Mesenchymal stem cell (in vitro differentiated cells and primary cell): Measurements from ENCODE around the gene LPAR2.

Experiments
- DNase-seq: peaks from one replicate; pipeline ENCODE4 v3.0.0-alpha.2; 2013
- H2AFZ ChIP-seq: one replicate; pipeline ENCODE4 v1.6.1; 2013; ENCODE audit warnings: low read depth, mild to moderate bottlenecking, control low read depth, inconsistent platforms, low read length, moderate library complexity
- H2AK5ac ChIP-seq: 2 replicates; pipeline ENCODE4 v1.6.1; 2013; ENCODE audit warnings: low read length, moderate library complexity, mild to moderate bottlenecking, inconsistent platforms; ENCODE audit not compliant: severe bottlenecking
- H2BK120ac ChIP-seq: one replicate; pipeline ENCODE4 v1.6.1; 2013; ENCODE audit warnings: low read depth, mild to moderate bottlenecking, inconsistent platforms, low read length, moderate library complexity
- H2BK12ac ChIP-seq, 2 experiments: one replicate each; pipeline ENCODE4 v1.6.1; 2013; ENCODE audit warnings: inconsistent platforms in 2 of 2, low read length in 2 of 2, mild to moderate bottlenecking in 2 of 2, moderate library complexity in 2 of 2, control low read depth in 1 of 2
- H2BK15ac ChIP-seq: one replicate; pipeline ENCODE4 v1.6.1; 2013; ENCODE audit warnings: mild to moderate bottlenecking, low read depth, inconsistent platforms; ENCODE audit not compliant: poor library complexity, severe bottlenecking
- H2BK5ac ChIP-seq: 2 replicates; pipeline ENCODE4 v1.6.1; 2013; ENCODE audit warnings: low read depth, mild to moderate bottlenecking, low read length, control low read depth, inconsistent platforms; ENCODE audit not compliant: poor library complexity, severe bottlenecking
- H3K14ac ChIP-seq, 2 experiments: one replicate each; pipeline ENCODE4 v1.6.1; 2013; ENCODE audit warnings: inconsistent platforms in 2 of 2, low read length in 2 of 2, control low read depth in 1 of 2, mild to moderate bottlenecking in 1 of 2, moderate library complexity in 1 of 2
- H3K18ac ChIP-seq, 2 experiments: one replicate each; pipeline ENCODE4 v1.6.1; 2013; ENCODE audit warnings: inconsistent platforms in 2 of 2, low read length in 2 of 2, control low read depth in 1 of 2, low read depth in 1 of 2, mild to moderate bottlenecking in 1 of 2
- H3K23ac ChIP-seq, 2 experiments: one replicate each; pipeline ENCODE4 v1.6.1; 2013; ENCODE audit warnings: inconsistent platforms in 2 of 2, low read length in 2 of 2, mild to moderate bottlenecking in 2 of 2, moderate library complexity in 2 of 2, control low read depth in 1 of 2
- H3K27ac ChIP-seq: 2 replicates; pipeline ENCODE4 v1.5.1; 2013; ENCODE audit warnings: mild to moderate bottlenecking, moderate library complexity, low read length, control low read depth, inconsistent platforms; ENCODE audit not compliant: poor library complexity, severe bottlenecking
- H3K27me3 ChIP-seq, 2 experiments: 2 replicates each; pipeline versions ENCODE4 v1.6.1 to v1.7.0; 2013; ENCODE audit warnings: low read length in 2 of 2, mild to moderate bottlenecking in 2 of 2, moderate library complexity in 2 of 2, control low read depth in 1 of 2, inconsistent platforms in 1 of 2; ENCODE audit not compliant: control insufficient read depth in 1 of 2, insufficient read depth in 1 of 2
- H3K36me3 ChIP-seq, 2 experiments: 2 replicates each; pipeline versions ENCODE4 v1.6.1 to v1.7.0; 2013; ENCODE audit warnings: low read length in 2 of 2, control low read depth in 1 of 2, inconsistent platforms in 1 of 2, low read depth in 1 of 2, mild to moderate bottlenecking in 1 of 2; ENCODE audit not compliant: insufficient read depth in 2 of 2, control insufficient read depth in 1 of 2
- H3K4ac ChIP-seq, 2 experiments: one replicate each; pipeline ENCODE4 v1.6.1; 2013; ENCODE audit warnings: inconsistent platforms in 2 of 2, low read length in 2 of 2, mild to moderate bottlenecking in 2 of 2, moderate library complexity in 2 of 2, control low read depth in 1 of 2, low read depth in 1 of 2
- H3K4me1 ChIP-seq: 2 replicates; pipeline ENCODE4 v1.6.1; 2013; ENCODE audit warnings: low read depth, low read length, control low read depth; ENCODE audit not compliant: control insufficient read depth, insufficient read depth
- H3K4me2 ChIP-seq: 2 replicates; pipeline ENCODE4 v1.6.1; 2013; ENCODE audit warnings: low read length, mild to moderate bottlenecking, inconsistent platforms; ENCODE audit not compliant: poor library complexity, severe bottlenecking
- H3K4me3 ChIP-seq, 2 experiments: 2 replicates each; pipeline versions ENCODE4 v1.5.1 to v1.7.0; 2013; ENCODE audit warnings: low read length in 2 of 2, mild to moderate bottlenecking in 2 of 2, control low read depth in 1 of 2, low read depth in 1 of 2; ENCODE audit not compliant: insufficient read depth in 1 of 2
- H3K79me1 ChIP-seq: replicated peaks from 2 replicates; pipeline ENCODE4 v1.6.1; 2013; ENCODE audit warnings: mild to moderate bottlenecking, control low read depth, low read length, inconsistent platforms; ENCODE audit not compliant: poor library complexity, severe bottlenecking
- H3K9ac ChIP-seq: 2 replicates; pipeline ENCODE4 v1.7.0; 2013; ENCODE audit warnings: mild to moderate bottlenecking, low read length, moderate library complexity
- H3K9me3 ChIP-seq: 2 replicates; pipeline ENCODE4 v1.7.0; 2013; ENCODE audit warnings: mild to moderate bottlenecking, low read length; ENCODE audit not compliant: control insufficient read depth
- H4K8ac ChIP-seq: one replicate; pipeline ENCODE4 v1.6.1; 2013; ENCODE audit warnings: inconsistent platforms, mild to moderate bottlenecking, low read length, moderate library complexity
- H4K91ac ChIP-seq: one replicate; pipeline ENCODE4 v1.6.1; 2013; ENCODE audit warnings: mild to moderate bottlenecking, low read length, inconsistent platforms
- WGBS: methylation state at CpG from one replicate; pipeline ENCODE4 v1.1.7; 2013; ENCODE audit warnings: mixed read lengths; 5-methylcytosine and 5-hydroxymethylcytosine counted together

The LPAR2 gene

DNA sequence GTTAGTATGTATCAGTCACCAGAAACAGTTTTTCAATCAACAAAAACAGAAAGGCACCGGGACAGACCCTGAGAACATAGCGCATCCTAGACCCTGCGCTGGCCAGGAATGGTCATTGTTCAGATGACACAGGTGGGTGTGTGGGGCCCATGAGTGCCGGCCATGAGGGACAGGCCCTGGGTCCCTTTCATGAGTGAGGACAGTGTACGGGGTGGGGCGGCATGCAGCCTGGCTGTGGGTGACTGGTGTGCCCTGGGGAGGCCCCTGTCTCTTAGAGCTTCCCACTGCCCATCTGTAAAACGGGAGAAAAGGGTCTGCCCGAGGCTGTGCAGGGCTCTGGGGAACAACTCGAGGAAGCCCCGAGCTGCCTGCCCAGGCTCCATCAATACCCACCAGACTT lies 35.3 kb downstream of the LPAR2 start:
- Histone ChIP-seq H3K4ac (no peak overlapping the region), H4K8ac (no peak overlapping the region), H4K91ac (no peak overlapping the region), H3K4me1 (peaks cover 14% of the 10 kb centered on the region), H3K4me3 (no peak overlapping the region), H3K27ac (no peak overlapping the region), H3K23ac (no peak overlapping the region), H2AFZ (no peak overlapping the region), H3K36me3 (no peaks in the 10 kb centered on the region), H3K9ac (no peak overlapping the region), H3K4me2 (no peak overlapping the region), H3K9me3 (no peaks in the 10 kb centered on the region), H3K18ac (no peak overlapping the region), H2BK15ac (no peak overlapping the region), H3K79me1 (no peaks in the 10 kb centered on the region), H2BK120ac (no peak overlapping the region), H3K27me3 (no peaks in the 10 kb centered on the region), H2BK12ac (peak overlapping the region in 1 of 2 experiments; percentile 30), H2AK5ac (no peak overlapping the region), H3K14ac (no peak overlapping the region), H2BK5ac (no peak overlapping the region)
- 93% methylated on average over 8 of the region's 10 CpGs for WGBS
- DNase-seq: no peak

- Histone ChIP-seq H2BK5ac (no peak overlapping the region), H3K4me2 (no peak overlapping the region), H2AFZ (no peak overlapping the region), H2AK5ac (no peak overlapping the region), H2BK15ac (no peak overlapping the region), H3K36me3 (no peaks in the 10 kb centered on the region), H4K8ac (peak overlapping the region; percentile 74), H3K9me3 (no peaks in the 10 kb centered on the region), H2BK120ac (peak overlapping the region; percentile 3), H3K4me3 (peak overlapping the region in 1 of 2 experiments; percentile 58), H3K23ac (no peak overlapping the region), H2BK12ac (peak overlapping the region; percentile 20 to 26), H3K27me3 (no peaks in the 10 kb centered on the region), H3K9ac (peak overlapping the region; percentile 75), H3K4ac (peak overlapping the region in 1 of 2 experiments; percentile 19), H3K4me1 (peaks cover 14% of the 10 kb centered on the region), H3K79me1 (no peaks in the 10 kb centered on the region), H3K27ac (peak overlapping the region; percentile 19), H4K91ac (peak overlapping the region; percentile 20), H3K18ac (peak overlapping the region; percentile 26 to 34), H3K14ac (peak overlapping the region in 1 of 2 experiments; percentile 5)
- WGBS: 47% methylated on average over 12 of the region's 13 CpGs
- peak; percentile 99 for DNase-seq
These were observed 36.7 kb downstream of the LPAR2 start for GRCh38 chr19:19591133-19591825.

- Histone ChIP-seq H3K79me1 (no peaks in the 10 kb centered on the region), H3K4me2 (no peak overlapping the region), H3K4me3 (no peak overlapping the region), H3K14ac (no peak overlapping the region), H2AK5ac (no peak overlapping the region), H3K4me1 (peaks cover 4% of the 10 kb centered on the region), H3K36me3 (no peaks in the 10 kb centered on the region), H3K27ac (no peak overlapping the region), H4K8ac (no peak overlapping the region), H2AFZ (no peak overlapping the region), H4K91ac (no peak overlapping the region), H2BK120ac (no peak overlapping the region), H3K4ac (no peak overlapping the region), H3K18ac (no peak overlapping the region), H2BK5ac (no peak overlapping the region), H3K9me3 (no peaks in the 10 kb centered on the region), H2BK15ac (no peak overlapping the region), H3K9ac (no peak overlapping the region), H3K23ac (no peak overlapping the region), H2BK12ac (no peak overlapping the region), H3K27me3 (no peaks in the 10 kb centered on the region)
- DNase-seq: no peak
- WGBS: 91% methylated on average over 1 of the region's 2 CpGs
These were observed 39.5 kb downstream of the LPAR2 start for GRCh38 chr19:19588546-19588945.

- Histone ChIP-seq H3K4me3 (no peak overlapping the region), H3K36me3 (no peaks in the 10 kb centered on the region), H3K18ac (no peak overlapping the region), H3K4ac (no peak overlapping the region), H2BK120ac (no peak overlapping the region), H4K91ac (no peak overlapping the region), H3K4me2 (no peak overlapping the region), H4K8ac (no peak overlapping the region), H3K9ac (no peak overlapping the region), H3K14ac (no peak overlapping the region), H3K27ac (no peak overlapping the region), H3K23ac (no peak overlapping the region), H3K4me1 (peaks cover 4% of the 10 kb centered on the region), H2AK5ac (no peak overlapping the region), H3K27me3 (no peaks in the 10 kb centered on the region), H2BK12ac (no peak overlapping the region), H2BK15ac (no peak overlapping the region), H2AFZ (no peak overlapping the region), H3K79me1 (no peaks in the 10 kb centered on the region), H2BK5ac (no peak overlapping the region), H3K9me3 (no peaks in the 10 kb centered on the region)
- WGBS: over 99% methylated on average over 3 of the region's 5 CpGs
- DNase-seq: no peak
These were observed 40.2 kb downstream of the LPAR2 start for GRCh38 chr19:19587771-19588170.
